Effector memory CD4-positive, alpha-beta T cell (primary cell): ENCODE measurements around the gene KL.

Experiments
- DNase-seq, 3 donors: peaks; one replicate each; pipeline ENCODE4 v3.0.0-alpha.2; 2020
- H3K27ac ChIP-seq: 2 replicates; pipeline ENCODE4 v1.7.0; 2013; ENCODE audit warnings: mild to moderate bottlenecking, low read length, moderate library complexity; ENCODE audit not compliant: insufficient read depth, poor library complexity, severe bottlenecking
- H3K27me3 ChIP-seq: replicated peaks from 2 replicates; pipeline ENCODE4 v1.7.0; 2013; ENCODE audit warnings: mild to moderate bottlenecking, low read length; ENCODE audit not compliant: insufficient read depth, control insufficient read depth, poor library complexity, severe bottlenecking
- H3K36me3 ChIP-seq: 2 replicates; pipeline ENCODE4 v1.7.0; 2013; ENCODE audit warnings: mild to moderate bottlenecking, low read length, moderate library complexity; ENCODE audit not compliant: control insufficient read depth, insufficient read depth
- H3K4me1 ChIP-seq: 2 replicates; pipeline ENCODE4 v1.7.0; 2013; ENCODE audit warnings: low read length, mild to moderate bottlenecking; ENCODE audit not compliant: control insufficient read depth, insufficient read depth, poor library complexity, severe bottlenecking
- H3K4me3 ChIP-seq: 2 replicates; pipeline ENCODE4 v1.7.0; 2013; ENCODE audit warnings: low read length, low read depth, mild to moderate bottlenecking; ENCODE audit not compliant: insufficient read depth, poor library complexity, severe bottlenecking
- H3K9me3 ChIP-seq: 2 replicates; pipeline ENCODE4 v1.7.0; 2013; ENCODE audit warnings: mild to moderate bottlenecking, low read length, moderate library complexity; ENCODE audit not compliant: control insufficient read depth

The KL gene

GRCh38 chr13:33003458-33004019, 12.7 kb upstream of the KL start:
- Histone ChIP-seq H3K27ac (no peak overlapping the region), H3K4me1 (no peaks in the 10 kb centered on the region), H3K36me3 (no peaks in the 10 kb centered on the region), H3K4me3 (no peak overlapping the region), H3K27me3 (no peaks in the 10 kb centered on the region), H3K9me3 (no peaks in the 10 kb centered on the region)
- no peak for DNase-seq

- DNase-seq, result no peak
- Histone ChIP-seq H3K9me3 (no peaks in the 10 kb centered on the region), H3K27me3 (no peaks in the 10 kb centered on the region), H3K36me3 (no peaks in the 10 kb centered on the region), H3K27ac (no peak overlapping the region), H3K4me1 (no peaks in the 10 kb centered on the region), H3K4me3 (no peak overlapping the region)
Observed at GRCh38 chr13:33004511-33004910, 11.7 kb upstream of the KL start.

GRCh38 chr13:33006134-33006533, 10.1 kb upstream of the KL start:
- DNase-seq, result no peak
- no peaks in the 10 kb centered on the region for H3K27me3 ChIP-seq
- H3K4me3 ChIP-seq, result no peak overlapping the region
- no peaks in the 10 kb centered on the region for H3K9me3 ChIP-seq
- no peaks in the 10 kb centered on the region for H3K4me1 ChIP-seq
- H3K36me3 ChIP-seq, result no peaks in the 10 kb centered on the region
- H3K27ac ChIP-seq, result no peak overlapping the region

GRCh38 chr13:33006638-33007037, 9.6 kb upstream of the KL start:
- Histone ChIP-seq H3K4me1 (no peaks in the 10 kb centered on the region), H3K27ac (no peak overlapping the region), H3K9me3 (no peaks in the 10 kb centered on the region), H3K36me3 (no peaks in the 10 kb centered on the region), H3K4me3 (no peak overlapping the region), H3K27me3 (no peaks in the 10 kb centered on the region)
- no peak for DNase-seq

- no peak for DNase-seq
- no peak overlapping the region for H3K4me3 ChIP-seq
- no peaks in the 10 kb centered on the region for H3K36me3 ChIP-seq
- no peak overlapping the region for H3K27ac ChIP-seq
- H3K4me1 ChIP-seq, result no peaks in the 10 kb centered on the region
- no peaks in the 10 kb centered on the region for H3K27me3 ChIP-seq
- no peaks in the 10 kb centered on the region for H3K9me3 ChIP-seq
Observed at GRCh38 chr13:33007237-33007636, 9.0 kb upstream of the KL start.

GRCh38 chr13:33007950-33008349, 8.3 kb upstream of the KL start:
- H3K27ac ChIP-seq, result no peak overlapping the region
- no peak overlapping the region for H3K4me3 ChIP-seq
- no peak for DNase-seq
- no peaks in the 10 kb centered on the region for H3K9me3 ChIP-seq
- no peaks in the 10 kb centered on the region for H3K4me1 ChIP-seq
- no peaks in the 10 kb centered on the region for H3K36me3 ChIP-seq
- no peaks in the 10 kb centered on the region for H3K27me3 ChIP-seq

GRCh38 chr13:33008946-33009722, 7.1 kb upstream of the KL start:
- no peaks in the 10 kb centered on the region for H3K36me3 ChIP-seq
- H3K4me1 ChIP-seq, result no peaks in the 10 kb centered on the region
- H3K9me3 ChIP-seq, result no peaks in the 10 kb centered on the region
- no peak overlapping the region for H3K27ac ChIP-seq
- DNase-seq, result no peak
- no peak overlapping the region for H3K4me3 ChIP-seq
- peaks cover 4% of the 10 kb centered on the region for H3K27me3 ChIP-seq

GRCh38 chr13:33011828-33012470, 4.3 kb upstream of the KL start:
- Histone ChIP-seq H3K9me3 (no peaks in the 10 kb centered on the region), H3K27ac (no peak overlapping the region), H3K4me3 (no peak overlapping the region), H3K4me1 (no peaks in the 10 kb centered on the region), H3K36me3 (no peaks in the 10 kb centered on the region), H3K27me3 (peaks cover 10% of the 10 kb centered on the region)
- no peak for DNase-seq

- H3K4me3 ChIP-seq, result no peak overlapping the region
- H3K4me1 ChIP-seq, result no peaks in the 10 kb centered on the region
- no peak for DNase-seq
- H3K36me3 ChIP-seq, result no peaks in the 10 kb centered on the region
- H3K9me3 ChIP-seq, result no peaks in the 10 kb centered on the region
- H3K27ac ChIP-seq, result no peak overlapping the region
- H3K27me3 ChIP-seq, result peaks cover 20% of the 10 kb centered on the region
Observed at GRCh38 chr13:33014291-33014690, 1.9 kb upstream of the KL start.

- Histone ChIP-seq H3K27me3 (peaks cover 22% of the 10 kb centered on the region), H3K4me3 (no peak overlapping the region), H3K4me1 (no peaks in the 10 kb centered on the region), H3K9me3 (no peaks in the 10 kb centered on the region), H3K36me3 (no peaks in the 10 kb centered on the region), H3K27ac (no peak overlapping the region)
- DNase-seq, result no peak
Observed at GRCh38 chr13:33015241-33015668, 968 bp upstream of the KL start.
